CD4-positive, alpha-beta T cell treated with Interleukin-6 at 100 ng/mL for 8 hours (primary cell): ENCODE results near the gene VPS35L.
"Not testable (repeated sequence)": the region's sequence is repeated elsewhere in the genome, so short reads cannot be mapped to it uniquely, and the experiment has no call there.

ENCODE experiments used
- DNase-seq: peaks from one replicate; pipeline ENCODE4 v3.0.0-alpha.2; 2020; ENCODE audit warnings: mixed read lengths, low spot score

The VPS35L gene

DNA sequence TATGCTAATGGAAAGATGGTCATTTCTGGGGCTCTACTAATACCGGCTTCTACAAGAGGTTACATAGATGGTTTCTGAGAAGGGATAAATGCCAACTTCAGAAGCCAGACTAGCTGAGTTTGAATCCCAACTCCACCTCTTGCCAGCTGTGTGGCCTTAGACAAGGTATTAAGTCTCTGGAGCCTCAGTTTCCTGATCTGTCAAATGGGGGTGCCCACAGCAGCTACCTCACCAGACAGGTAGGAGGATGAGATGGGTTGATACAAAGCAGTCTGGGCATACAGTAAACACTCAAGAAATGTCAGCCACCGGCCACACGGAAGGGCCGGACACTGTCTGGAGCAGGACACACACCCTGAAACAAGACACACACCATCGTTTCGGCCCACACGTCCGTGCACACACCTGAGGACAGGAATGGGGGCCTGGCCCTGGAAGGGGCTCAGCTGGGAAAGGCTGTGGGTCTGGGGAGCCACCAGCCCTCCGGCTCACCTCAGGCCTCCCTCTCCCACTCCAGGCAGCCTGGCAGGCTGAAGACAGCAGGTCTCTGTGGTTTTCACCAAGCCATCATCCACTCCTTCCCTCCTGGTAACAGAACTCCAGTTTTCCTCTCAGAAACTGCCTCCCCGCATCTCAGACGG, 157.0 kb downstream of the VPS35L start:
- DNase-seq = no peak

DNA sequence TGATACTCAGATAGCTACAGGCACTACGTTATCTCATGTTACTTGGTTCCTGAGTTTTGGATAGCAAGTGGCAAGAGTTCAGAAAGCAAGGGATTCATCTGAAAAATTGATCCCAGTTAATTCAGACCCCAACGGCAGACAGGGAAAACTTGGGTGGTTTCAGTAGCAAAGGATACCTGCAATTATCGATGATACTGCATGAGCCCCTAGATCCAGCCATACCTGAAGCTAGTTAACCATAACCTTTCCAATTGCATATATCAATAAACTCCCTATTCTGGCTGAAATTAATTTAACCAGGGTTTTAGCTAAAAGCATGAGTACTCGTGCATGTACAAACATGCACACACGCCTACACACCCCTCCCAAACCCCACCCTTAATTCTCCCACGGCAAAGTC, 158.2 kb downstream of the VPS35L start:
- DNase-seq = no peak

DNA sequence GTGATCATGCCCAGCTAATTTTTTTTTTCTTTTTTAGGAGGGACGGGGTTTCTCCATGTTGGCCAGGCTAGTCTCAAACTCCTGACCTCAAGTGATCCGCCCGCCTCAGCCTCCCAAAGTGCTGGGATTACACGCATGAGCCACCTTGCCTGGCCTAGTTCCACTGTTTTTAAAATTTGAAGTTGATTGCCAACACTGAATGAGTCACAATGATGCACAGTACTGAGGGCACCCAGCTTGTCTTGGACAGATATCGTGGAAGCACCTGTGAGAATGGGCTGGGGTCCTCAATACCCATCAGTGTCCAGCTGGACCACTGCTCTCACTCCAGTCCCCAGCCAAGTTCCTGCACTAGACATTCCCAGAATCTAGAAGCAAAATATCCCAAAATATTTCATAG, 160.1 kb downstream of the VPS35L start:
- no peak for DNase-seq

DNA sequence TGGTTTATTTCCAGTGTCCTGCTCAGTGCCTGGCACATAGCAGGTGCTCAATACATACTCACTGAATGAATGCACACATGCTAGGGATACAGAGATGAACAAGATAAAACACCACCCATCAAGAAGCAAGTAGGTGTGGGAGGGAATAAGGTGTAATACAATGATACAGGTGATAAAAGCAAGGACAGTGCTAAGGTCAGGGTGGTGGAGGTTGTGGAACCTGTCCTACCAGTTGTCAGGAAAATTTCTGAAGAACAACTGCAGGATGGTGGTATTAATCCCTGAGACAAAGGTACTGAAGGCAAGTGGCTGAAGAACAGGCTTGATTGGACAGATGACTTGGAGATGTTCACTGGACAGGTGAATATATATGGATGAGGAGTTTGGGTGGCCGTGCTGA, 160.7 kb downstream of the VPS35L start:
- DNase-seq = no peak

DNA sequence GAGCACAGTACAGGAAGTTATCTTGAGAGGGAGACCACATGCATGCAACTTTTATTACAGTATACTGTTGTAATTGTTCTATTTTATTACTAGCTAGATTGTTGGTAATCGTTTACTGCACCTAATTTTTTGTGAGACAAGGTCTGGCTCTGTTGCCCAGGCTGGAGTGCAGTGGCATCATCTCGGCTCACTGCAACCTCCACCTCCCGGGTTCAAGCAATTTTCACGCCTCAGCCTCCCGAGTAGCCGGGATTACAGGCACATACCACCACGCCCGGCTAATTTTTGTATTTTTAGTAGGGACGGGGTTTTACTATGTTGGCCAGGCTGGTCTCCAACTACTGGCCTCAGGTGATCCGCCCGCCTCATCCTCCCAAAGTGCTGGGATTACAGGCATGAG, 161.2 kb downstream of the VPS35L start:
- DNase-seq = not testable (repeated sequence)

DNA sequence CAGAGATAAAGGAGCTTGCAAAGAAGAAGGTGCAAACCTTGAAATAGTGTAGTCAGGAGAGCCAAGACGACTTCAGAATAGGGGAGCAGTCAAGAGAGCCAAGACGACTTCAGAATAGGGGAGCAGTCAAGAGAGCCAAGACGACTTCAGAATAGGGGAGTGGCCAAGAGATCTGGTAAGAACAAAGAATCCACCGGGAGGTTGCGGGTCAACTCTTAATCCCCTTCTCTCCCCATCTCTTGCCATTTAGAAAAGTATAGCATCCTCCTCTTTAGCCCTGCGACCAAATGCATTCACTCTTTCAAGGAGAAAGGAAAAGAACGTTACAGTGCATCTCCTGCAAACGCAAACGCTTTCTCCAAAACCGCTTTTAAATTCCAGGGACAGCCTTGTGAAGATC, 161.8 kb downstream of the VPS35L start:
- DNase-seq = no peak

DNA sequence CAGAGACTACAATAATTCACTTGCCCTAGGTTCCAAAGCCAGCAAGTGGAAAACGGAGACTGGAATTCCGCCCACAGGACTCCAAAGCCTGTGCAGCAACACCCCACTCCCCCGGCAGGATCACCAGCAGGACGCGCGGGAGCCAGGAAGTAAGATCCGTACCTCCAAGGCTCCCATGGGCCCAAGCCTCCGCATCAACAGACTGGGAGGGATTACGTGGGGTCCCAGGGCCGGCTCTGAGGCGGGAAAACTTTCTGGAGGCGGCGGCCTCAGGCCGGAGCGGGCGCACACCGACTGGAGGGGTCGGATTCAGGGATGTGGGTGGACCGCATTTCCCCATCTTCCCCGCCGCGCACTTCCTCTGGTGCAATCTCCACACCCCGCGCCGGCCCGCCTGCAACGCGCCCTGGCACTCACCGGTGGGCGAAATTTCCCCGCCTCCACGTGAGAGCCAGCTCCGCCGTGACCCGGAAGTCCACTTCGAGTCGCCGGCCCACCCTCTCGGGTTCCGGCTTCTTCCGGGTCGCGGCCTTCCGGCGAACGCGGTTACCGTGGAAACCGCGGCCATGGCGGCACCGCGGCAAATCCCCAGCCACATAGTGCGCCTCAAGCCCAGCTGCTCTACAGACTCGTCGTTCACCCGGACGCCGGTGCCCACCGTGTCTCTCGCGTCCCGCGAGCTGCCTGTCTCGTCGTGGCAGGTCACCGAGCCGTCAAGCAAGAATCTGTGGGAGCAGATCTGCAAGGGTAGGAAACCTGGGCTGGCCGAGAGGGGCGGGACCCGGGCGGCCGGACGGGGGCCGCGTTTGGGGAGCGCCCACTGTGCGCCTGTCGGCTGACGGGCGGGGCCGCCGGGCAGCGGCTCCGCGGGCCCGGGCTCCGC, 162.5 kb downstream of the VPS35L start, which contains the start of the genes IQCK and KNOP1:
Gene IQCK (plus strand): TSS at position 531 of the 883 bp plus-strand sequence. CDS start 36 bp downstream, at position 567.
Gene KNOP1 (minus strand): TSS at position 487 of the 883 bp plus-strand sequence. CDS start 3,192 bp downstream, outside the sequence.
- DNase-seq = peak; percentile 88

DNA sequence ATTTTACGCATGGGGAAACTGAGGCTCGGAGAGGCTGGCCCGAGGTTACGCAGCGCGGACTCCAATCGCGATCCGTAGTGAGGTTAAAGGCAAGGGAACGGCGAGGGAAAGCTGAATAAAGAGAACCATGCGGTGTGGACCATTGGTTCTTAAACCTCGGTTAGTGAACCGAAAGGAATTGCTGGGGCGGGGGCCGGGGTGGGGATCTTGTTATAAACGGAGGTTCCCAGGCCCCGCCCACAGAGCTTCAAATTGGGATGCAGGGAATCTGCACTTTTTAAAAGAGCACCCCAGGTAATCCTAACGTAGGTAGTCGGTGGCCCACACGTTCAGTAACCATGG, 163.1 kb downstream of the VPS35L start:
- no peak for DNase-seq

DNA sequence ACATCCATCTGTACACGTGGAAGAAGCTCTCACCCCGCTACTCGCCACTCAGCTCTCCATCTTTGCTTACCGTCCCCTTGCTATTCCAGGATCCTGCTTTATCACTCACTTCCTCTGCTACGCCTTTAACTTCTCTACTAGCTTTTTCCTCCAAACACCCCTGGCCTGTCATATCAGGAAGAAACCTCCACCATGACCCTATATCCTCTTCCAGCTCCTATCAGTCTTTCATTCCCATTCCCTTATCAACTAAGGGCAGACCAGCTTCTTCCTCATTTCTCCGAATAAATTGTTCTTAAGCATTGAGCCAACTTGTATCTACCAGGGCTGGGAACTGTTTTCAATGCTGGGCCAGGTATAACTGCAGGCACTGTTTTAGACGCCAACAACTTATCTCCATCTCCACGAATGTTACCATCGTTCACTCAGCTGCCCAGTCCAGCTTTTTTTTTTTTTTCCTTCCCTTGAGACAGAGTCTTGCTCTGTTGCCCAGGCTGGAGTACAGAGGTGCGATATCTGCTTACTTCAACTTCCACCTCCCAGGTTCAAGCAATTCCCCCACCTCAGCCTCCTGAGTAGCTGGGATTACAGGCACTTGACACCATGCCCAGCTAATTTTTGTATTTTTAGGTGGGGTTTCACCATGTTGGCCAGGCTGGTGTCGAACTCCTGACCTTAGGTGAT, 166.9 kb downstream of the VPS35L start:
- no peak for DNase-seq

DNA sequence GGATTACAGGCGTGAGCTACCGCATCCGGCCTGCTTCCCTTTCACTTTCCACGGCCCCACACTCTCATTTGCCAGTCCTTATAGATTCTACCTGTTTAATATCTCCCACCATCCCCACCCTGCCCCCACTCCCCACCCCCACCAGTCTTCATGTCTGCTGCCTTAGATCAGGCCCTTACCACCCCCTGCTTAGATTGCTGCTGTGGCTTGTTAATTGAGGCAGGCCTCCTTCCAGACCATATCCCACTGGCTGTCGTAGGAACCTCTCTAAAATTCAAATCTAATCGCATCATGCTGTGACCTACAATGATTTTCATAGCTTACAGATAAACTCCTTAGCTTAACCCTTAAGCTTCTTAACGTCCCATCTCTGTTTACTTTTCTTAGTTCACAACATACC, 167.5 kb downstream of the VPS35L start:
- no peak for DNase-seq

DNA sequence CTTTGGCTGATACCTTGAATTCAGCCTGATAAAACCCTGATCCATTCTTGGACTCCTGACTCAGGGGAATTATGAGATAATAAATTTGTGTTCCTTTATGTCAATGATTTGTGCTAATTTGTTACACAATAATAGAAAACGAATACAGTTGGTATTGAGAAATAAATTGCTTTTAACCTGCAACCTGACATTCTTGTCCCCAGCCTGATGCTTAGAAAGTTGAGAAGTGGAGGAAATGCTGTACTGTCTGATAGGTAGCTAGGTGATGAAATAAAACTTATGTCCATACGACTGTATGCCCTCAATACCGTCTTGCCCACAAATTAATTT, 173.1 kb downstream of the VPS35L start:
- DNase-seq = no peak

DNA sequence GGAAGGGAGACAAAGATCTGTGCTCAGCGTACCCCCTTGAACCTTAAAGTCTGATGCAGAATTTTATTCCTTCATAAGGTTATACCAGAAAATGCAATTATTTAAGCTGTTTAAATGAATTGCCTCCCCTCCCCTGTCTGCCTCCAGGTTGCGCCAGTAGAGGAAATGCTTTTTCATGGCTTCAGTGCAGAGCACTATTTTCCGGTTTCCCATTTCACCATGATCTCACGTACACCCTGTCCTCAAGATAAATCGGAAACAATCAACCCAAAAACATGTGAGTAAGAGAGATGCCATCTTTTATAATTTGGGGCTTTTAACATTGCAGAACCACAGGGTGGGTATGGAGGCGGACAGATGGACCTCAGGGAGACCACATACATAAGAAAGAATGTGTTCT, 178.0 kb downstream of the VPS35L start:
- DNase-seq = no peak

DNA sequence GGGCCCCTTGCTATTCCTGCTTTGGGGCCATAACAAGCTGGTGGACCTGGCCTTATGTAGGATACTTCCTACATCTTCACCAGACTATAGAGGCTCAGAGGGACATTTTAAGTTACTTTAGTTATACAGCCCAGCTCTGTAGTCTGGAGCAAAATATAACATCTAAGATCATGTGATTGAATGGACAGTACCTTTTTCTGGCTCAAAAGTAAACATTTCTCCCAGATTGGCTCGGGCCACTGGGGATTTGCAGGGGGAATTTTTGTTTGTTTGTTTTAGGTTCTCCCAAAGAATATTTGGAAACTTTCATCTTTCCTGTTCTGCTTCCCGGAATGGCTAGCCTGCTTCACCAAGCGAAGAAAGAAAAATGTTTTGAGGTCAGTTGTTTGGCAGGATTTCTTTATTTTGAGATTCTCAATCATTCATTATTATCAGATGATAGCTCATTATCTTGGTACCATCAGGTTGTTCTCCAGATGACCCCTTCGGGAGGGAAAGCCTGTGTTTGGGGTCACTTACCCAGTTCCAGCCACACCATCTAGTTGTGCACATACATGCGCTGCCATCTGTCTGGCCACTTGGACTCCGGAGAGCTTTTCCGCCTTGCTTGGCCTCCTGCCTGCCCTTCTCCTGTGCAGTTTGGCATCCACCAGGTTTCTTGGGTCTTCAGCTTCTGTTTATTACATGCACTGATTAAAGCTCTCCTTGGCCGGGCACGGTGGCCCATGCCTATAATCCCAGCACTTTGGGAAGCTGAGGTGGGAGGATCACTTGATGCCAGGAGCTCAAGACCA, 179.8 kb downstream of the VPS35L start:
- DNase-seq = no peak

DNA sequence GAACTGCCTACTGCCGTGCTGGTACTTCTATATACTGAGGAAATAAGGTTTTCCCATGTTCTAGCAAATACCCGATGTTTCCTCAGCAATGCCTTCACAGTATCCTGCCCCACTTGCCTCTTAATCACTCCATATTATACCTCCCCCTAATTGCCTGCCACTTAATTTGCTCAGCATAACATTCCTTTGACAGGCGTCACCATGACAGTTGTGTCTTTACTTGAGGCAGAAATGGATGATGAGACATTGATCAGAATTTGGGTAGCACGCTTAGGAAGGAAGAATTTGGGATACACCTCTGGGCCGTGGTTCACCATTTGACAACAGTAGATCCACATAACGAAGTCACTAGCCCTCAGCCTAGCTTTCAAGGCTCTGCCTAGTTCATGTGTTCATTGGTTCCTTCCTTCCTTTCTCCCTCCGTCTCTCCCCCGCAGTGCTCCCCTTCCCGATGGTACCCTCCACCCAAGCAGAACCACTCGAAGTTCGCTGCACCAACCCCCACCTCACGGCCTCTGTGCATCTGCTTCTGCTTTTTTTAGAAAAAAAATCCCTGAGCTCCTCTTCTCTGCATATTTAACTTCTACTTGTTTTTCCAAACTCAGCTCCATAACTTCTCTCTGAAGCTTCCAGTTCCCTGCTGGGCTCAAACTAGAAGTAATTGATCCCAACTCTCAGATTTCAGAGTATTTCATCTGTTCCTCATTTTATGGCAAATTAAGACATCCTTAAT, 182.0 kb downstream of the VPS35L start:
- no peak for DNase-seq

DNA sequence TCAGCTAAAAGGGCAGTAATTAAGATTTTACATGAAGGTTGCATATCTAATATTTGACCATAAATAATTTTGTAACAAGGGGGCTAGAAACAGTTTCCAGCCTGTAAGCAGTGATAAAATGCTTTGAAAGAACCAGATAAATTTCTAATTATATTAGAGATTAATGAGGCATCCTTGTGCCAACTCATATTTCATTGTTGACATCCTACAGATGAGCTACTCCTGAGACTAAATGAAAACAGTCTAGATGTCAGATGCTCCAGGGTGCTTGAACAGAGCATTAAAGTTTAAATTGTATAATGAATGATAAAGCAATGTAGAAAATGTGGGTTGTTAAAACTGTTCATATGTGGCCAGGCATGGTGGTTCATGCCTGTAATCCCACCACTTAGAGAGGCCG, 185.9 kb downstream of the VPS35L start:
- no peak for DNase-seq

DNA sequence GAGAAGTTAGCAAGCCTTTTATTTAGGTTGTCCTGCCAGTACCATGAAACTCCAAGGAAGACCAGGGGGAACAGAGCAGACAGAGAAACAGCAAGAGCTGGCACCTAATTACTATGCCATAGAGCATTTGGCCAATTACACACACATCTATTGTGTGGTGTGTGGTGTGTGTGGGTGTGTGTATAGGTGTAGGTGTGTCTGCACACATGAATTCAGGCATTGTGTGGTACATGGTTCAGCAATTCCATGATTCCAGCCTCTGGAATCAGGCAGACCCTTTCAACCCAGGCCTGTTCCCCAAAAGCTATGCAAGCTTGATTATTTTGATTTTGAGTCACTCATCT, 188.3 kb downstream of the VPS35L start:
- DNase-seq = no peak

DNA sequence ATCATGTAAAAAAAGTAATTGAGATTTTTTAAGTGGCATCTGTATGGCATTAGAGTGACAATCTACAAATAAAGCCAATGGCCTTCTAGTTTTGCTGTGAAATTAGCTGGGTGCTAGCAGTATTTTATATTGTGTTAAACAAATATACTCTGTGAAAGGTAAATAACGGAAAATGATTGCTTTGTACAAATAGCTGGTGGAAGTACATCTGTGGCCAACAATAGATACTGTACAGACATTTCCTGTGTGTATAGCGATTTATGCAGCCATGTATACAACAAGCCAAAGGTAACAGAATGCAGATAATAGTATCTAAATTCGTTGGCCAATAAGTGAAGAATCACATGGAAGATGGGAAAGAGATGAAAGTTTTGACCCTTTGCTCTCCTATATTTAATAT, 189.2 kb downstream of the VPS35L start:
- no peak for DNase-seq

DNA sequence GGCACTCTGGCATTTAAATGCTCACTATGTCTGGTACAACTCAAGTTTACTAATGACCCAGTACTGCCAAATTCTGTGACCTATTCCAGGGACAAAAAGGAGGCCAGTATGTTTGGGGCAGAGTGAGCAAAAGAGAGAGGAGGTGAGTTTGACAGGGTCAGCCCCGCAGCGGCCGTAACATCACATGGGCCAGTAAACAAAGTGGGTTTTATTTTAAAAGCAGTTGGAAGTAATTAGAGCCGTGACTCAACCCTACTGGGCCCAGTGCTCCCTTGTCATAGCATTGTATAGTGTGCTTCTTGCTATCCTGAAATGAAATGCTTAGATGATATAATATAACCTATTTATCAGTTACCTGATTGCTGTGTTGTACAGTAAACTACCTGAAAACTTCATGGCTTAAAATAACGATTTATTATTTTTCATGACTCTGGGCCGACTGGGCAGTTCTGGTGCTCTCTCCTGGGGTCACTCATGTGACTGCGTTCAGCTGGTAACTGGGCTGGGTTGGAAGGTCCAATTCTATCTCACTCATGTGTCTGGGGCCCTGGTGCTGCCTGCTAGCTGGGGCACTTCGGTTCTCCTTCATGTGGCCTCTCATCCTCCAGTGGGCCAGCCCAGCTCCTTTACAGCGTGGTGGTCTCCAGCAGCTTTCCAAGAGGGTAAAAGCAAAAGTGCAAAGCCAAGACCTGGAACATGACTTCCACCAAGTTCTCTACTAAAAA, 189.9 kb downstream of the VPS35L start:
- no peak for DNase-seq

DNA sequence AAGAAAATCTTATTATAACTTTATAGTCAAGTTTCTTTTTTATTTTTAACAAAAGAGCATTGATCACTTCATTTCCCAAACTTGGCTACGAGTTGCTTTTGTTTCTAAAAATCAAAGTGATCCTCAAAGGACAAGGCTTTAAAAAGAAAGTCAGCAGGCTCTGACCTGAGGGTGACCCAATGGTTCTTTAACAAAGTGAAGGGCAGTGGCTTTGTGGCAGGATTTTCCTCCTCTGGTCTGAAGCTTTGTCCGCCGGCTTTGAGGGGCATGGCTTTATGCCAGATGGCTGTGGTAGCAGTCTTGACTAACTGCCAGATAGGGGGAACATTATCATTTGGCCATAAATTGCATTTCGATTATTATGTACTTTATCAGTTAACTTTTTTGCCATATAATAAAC, 191.1 kb downstream of the VPS35L start:
- DNase-seq = no peak

DNA sequence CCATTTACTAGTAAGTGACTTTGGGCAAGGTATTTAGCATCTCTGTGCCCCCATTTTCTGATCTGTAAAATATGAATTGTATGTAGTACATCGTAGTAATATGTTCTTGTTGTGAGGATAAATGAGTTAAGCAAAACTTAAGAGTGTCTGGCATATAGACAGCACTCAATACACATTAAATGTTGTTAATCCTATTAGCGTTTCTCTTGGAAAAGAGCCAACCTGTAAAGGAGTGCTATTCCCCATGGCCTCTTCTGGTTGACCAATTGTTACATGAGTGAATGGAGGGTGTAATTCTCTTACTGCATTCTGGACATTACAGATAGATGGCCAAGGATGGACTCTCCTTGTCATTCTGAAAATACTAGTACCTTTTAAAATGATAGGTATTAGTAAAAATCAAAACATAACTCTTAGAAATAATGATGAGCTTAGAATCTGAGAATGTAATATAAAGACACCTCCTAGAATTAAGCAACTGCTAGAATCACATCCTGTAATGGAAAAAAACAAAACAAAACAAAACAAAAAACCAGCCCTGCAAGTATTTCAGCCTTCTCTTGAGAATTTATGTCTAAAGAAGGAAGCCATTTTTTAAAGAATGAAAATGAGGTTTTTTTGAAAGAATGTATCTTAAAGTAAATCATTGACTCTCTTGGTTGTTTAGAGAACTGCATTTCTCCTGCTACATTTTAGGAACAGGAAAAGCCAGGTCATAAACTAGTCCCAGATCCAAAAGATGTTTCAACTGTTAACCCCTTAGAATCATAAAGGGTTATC, 193.1 kb downstream of the VPS35L start:
- DNase-seq = no peak
